Colon (tissue), 2 donors: ENCODE measurements around the gene SLC35F3.

Experiments used
- FAIRE-seq: peaks from 2 replicates; lab custom pipeline; 2012; peaks lifted over from hg19 to GRCh38; lab: Jason Lieb, UNC
- donor health status: control.
- donor health status: control.

Gene SLC35F3

GRCh38 chr1:234371414-234371813, 466.9 kb downstream of the SLC35F3 start:
- FAIRE-seq, result no peak

GRCh38 chr1:234372011-234372757, 467.7 kb downstream of the SLC35F3 start:
- FAIRE-seq, result no peak

GRCh38 chr1:234373064-234373958, 468.8 kb downstream of the SLC35F3 start, which contains the start of gene COA6:
COA6 (plus strand) TSS chr1:234373456; CDS start chr1:234373467, 11 bp downstream.
- no peak for FAIRE-seq

- FAIRE-seq, result no peak
Measured at GRCh38 chr1:234373959-234374254, 469.4 kb downstream of the SLC35F3 start.
